ENCODE results near the gene BATF3. TPM values are rescaled to one million over a fixed set of nuclear protein-coding genes. Genes with fewer than 3 reads are reported as not detected.

The BATF3 gene
- total RNA-seq, 1 donor from 2014 or later, result not detected

GRCh38 chr1:212685429-212685828 is 14.2 kb downstream of the BATF3 start:
- Mint-ChIP-seq H3K4me3 (no peak overlapping the region), H3K36me3 (no peaks in the 10 kb centered on the region), H3K9me3 (no peaks in the 10 kb centered on the region), H3K27ac (no peak overlapping the region), H3K27me3 (ENCODE audit: insufficient read depth, low read depth) (peaks cover 8% of the 10 kb centered on the region), H3K4me1 (peaks cover 4% of the 10 kb centered on the region)
- Histone ChIP-seq H3K79me2 (ENCODE audit: low read depth) (no peaks in the 10 kb centered on the region), H2AFZ (replicated peaks) (no peak overlapping the region), H3K36me3 (no peaks in the 10 kb centered on the region), H3K27ac (no peak overlapping the region), H3K4me1 (no peaks in the 10 kb centered on the region), H4K20me1 (ENCODE audit: low read depth) (no peaks in the 10 kb centered on the region), H3K4me2 (no peak overlapping the region), H3K9me3 (ENCODE audit: low read depth) (no peaks in the 10 kb centered on the region), H3K9ac (no peak overlapping the region), H3F3A (ENCODE audit: low read depth) (no peaks in the 10 kb centered on the region), H3K4me3 (no peak overlapping the region), H3K27me3 (peaks cover 9% of the 10 kb centered on the region)
- no peak for TF ChIP-seq EZH2 (IDR thresholded peaks at IDR 0.05)
- TF ChIP-seq, protein P1, sequence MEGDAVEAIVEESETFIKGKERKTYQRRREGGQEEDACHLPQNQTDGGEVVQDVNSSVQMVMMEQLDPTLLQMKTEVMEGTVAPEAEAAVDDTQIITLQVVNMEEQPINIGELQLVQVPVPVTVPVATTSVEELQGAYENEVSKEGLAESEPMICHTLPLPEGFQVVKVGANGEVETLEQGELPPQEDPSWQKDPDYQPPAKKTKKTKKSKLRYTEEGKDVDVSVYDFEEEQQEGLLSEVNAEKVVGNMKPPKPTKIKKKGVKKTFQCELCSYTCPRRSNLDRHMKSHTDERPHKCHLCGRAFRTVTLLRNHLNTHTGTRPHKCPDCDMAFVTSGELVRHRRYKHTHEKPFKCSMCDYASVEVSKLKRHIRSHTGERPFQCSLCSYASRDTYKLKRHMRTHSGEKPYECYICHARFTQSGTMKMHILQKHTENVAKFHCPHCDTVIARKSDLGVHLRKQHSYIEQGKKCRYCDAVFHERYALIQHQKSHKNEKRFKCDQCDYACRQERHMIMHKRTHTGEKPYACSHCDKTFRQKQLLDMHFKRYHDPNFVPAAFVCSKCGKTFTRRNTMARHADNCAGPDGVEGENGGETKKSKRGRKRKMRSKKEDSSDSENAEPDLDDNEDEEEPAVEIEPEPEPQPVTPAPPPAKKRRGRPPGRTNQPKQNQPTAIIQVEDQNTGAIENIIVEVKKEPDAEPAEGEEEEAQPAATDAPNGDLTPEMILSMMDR (IDR thresholded peaks at IDR 0.05), result no peak
- no peak for TF ChIP-seq EZH2phosphoT487 (IDR thresholded peaks at IDR 0.05)
- DNase-seq (ENCODE audit: low spot score), result no peak

GRCh38 chr1:212684521-212685090 is 15.0 kb downstream of the BATF3 start:
- no peaks in the 10 kb centered on the region for H3K36me3 ChIP-seq
- H3K79me2 ChIP-seq (ENCODE audit: low read depth), result no peaks in the 10 kb centered on the region
- H3K4me1 Mint-ChIP-seq, result peaks cover 4% of the 10 kb centered on the region
- no peak overlapping the region for H3K27ac ChIP-seq
- H3K9me3 ChIP-seq (ENCODE audit: low read depth), result no peaks in the 10 kb centered on the region
- no peak overlapping the region for H2AFZ ChIP-seq (replicated peaks)
- H3K27ac Mint-ChIP-seq, result no peak overlapping the region
- no peaks in the 10 kb centered on the region for H4K20me1 ChIP-seq (ENCODE audit: low read depth)
- TF ChIP-seq EZH2phosphoT487 (IDR thresholded peaks at IDR 0.05), result no peak
- TF ChIP-seq, protein P1 (IDR thresholded peaks at IDR 0.05), result no peak
- TF ChIP-seq EZH2 (IDR thresholded peaks at IDR 0.05), result no peak
- H3K36me3 Mint-ChIP-seq, result no peaks in the 10 kb centered on the region
- H3K9ac ChIP-seq, result no peak overlapping the region
- peaks cover 8% of the 10 kb centered on the region for H3K27me3 Mint-ChIP-seq (ENCODE audit: insufficient read depth, low read depth)
- peaks cover 6% of the 10 kb centered on the region for H3K27me3 ChIP-seq
- H3K4me3 Mint-ChIP-seq, result no peak overlapping the region
- H3K4me2 ChIP-seq, result no peak overlapping the region
- no peaks in the 10 kb centered on the region for H3F3A ChIP-seq (ENCODE audit: low read depth)
- H3K9me3 Mint-ChIP-seq, result no peaks in the 10 kb centered on the region
- H3K4me1 ChIP-seq, result no peaks in the 10 kb centered on the region
- DNase-seq (ENCODE audit: low spot score), result no peak
- H3K4me3 ChIP-seq, result no peak overlapping the region

DNA sequence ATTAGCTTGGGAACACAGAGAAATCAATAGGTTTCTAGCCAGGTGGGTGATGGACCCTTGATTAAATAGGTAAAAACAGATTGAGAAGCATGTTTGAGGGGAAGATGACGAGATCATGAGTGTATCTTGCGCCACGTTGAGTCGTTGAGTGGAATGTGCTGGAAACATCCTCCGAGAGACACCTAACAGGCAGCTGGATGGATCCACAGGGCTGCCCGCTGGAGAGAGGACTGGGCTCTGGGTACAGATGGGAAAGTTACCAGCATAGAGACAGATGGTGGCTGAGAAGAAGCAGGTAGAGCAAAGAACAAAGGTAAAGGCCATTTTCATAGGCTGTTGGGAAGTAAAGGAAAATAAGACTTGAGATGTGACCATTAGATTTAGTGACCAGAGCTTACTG is 15.6 kb downstream of the BATF3 start:
- H3K4me1 Mint-ChIP-seq, result peaks cover 4% of the 10 kb centered on the region
- H3K9me3 ChIP-seq (ENCODE audit: low read depth), result no peaks in the 10 kb centered on the region
- H3K36me3 ChIP-seq, result no peaks in the 10 kb centered on the region
- no peak for TF ChIP-seq EZH2phosphoT487 (IDR thresholded peaks at IDR 0.05)
- TF ChIP-seq, protein P1 (IDR thresholded peaks at IDR 0.05), result no peak
- TF ChIP-seq EZH2 (IDR thresholded peaks at IDR 0.05), result no peak
- H3K27ac Mint-ChIP-seq, result no peak overlapping the region
- no peaks in the 10 kb centered on the region for H3F3A ChIP-seq (ENCODE audit: low read depth)
- no peak overlapping the region for H2AFZ ChIP-seq (replicated peaks)
- H3K9me3 Mint-ChIP-seq, result no peaks in the 10 kb centered on the region
- no peak overlapping the region for H3K4me3 Mint-ChIP-seq
- peaks cover 8% of the 10 kb centered on the region for H3K27me3 Mint-ChIP-seq (ENCODE audit: insufficient read depth, low read depth)
- no peaks in the 10 kb centered on the region for H3K79me2 ChIP-seq (ENCODE audit: low read depth)
- no peak for DNase-seq (ENCODE audit: low spot score)
- H3K9ac ChIP-seq, result no peak overlapping the region
- peaks cover under 1% of the 10 kb centered on the region for H3K27me3 ChIP-seq
- H4K20me1 ChIP-seq (ENCODE audit: low read depth), result no peaks in the 10 kb centered on the region
- H3K27ac ChIP-seq, result no peak overlapping the region
- no peak overlapping the region for H3K4me3 ChIP-seq
- H3K4me2 ChIP-seq, result no peak overlapping the region
- no peaks in the 10 kb centered on the region for H3K36me3 Mint-ChIP-seq
- no peaks in the 10 kb centered on the region for H3K4me1 ChIP-seq

Measured in neural progenitor cell (in vitro differentiated cells).